IMR-90 (cell line): ENCODE results near the gene MYL6.

ENCODE experiments used
- CEBPB ChIP-seq: IDR thresholded peaks from 2 replicates; pipeline ENCODE4 v1.6.1; 2012; ENCODE audit warnings: low read depth, low read length, improper control_type of control experiment
- POLR2A ChIP-seq: IDR thresholded peaks from 2 replicates; pipeline ENCODE4 v1.6.1; 2012; ENCODE audit warnings: mild to moderate bottlenecking, low read depth, low read length
- RAD21 ChIP-seq: IDR thresholded peaks from 2 replicates; pipeline ENCODE4 v1.6.1; 2012; ENCODE audit warnings: low read length, improper control_type of control experiment
- RCOR1 ChIP-seq: IDR thresholded peaks from 2 replicates; pipeline ENCODE4 v1.6.1; 2012; ENCODE audit warnings: mild to moderate bottlenecking, low read length, improper control_type of control experiment; ENCODE audit not compliant: insufficient replicate concordance
- TF ChIP-seq, protein P1 (sequence below): conservative IDR thresholded peaks from 2 replicates; pipeline ENCODE4 v1.5.1; 2012; ENCODE audit warnings: mild to moderate bottlenecking, low read depth, low read length, improper control_type of control experiment

DNA sequence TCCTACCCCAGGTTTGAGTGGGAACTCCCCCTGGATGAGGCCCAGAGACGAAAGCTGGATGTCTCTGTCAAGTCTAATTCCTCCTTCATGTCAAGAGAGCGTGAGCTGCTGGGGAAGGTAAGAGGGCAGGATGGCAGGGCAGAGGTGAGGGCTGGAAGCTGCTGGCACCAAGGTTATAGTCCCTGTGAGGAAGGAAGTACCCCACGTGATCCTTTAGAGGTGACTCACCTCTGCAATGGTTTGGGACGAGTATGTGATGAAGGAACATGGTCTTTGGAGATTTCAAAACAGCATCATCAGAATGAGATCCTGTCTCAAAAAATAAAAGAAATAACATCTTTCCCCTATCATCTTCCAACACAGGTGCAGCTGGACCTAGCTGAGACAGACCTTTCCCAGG lies 14.9 kb upstream of the MYL6 start:
- no peak for TF ChIP-seq RCOR1
- TF ChIP-seq, protein P1, sequence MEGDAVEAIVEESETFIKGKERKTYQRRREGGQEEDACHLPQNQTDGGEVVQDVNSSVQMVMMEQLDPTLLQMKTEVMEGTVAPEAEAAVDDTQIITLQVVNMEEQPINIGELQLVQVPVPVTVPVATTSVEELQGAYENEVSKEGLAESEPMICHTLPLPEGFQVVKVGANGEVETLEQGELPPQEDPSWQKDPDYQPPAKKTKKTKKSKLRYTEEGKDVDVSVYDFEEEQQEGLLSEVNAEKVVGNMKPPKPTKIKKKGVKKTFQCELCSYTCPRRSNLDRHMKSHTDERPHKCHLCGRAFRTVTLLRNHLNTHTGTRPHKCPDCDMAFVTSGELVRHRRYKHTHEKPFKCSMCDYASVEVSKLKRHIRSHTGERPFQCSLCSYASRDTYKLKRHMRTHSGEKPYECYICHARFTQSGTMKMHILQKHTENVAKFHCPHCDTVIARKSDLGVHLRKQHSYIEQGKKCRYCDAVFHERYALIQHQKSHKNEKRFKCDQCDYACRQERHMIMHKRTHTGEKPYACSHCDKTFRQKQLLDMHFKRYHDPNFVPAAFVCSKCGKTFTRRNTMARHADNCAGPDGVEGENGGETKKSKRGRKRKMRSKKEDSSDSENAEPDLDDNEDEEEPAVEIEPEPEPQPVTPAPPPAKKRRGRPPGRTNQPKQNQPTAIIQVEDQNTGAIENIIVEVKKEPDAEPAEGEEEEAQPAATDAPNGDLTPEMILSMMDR, result no peak
- no peak for TF ChIP-seq POLR2A
- no peak for TF ChIP-seq RAD21
- TF ChIP-seq CEBPB, result no peak
